ENCODE results near the gene SLC22A12.

The SLC22A12 gene

DNA sequence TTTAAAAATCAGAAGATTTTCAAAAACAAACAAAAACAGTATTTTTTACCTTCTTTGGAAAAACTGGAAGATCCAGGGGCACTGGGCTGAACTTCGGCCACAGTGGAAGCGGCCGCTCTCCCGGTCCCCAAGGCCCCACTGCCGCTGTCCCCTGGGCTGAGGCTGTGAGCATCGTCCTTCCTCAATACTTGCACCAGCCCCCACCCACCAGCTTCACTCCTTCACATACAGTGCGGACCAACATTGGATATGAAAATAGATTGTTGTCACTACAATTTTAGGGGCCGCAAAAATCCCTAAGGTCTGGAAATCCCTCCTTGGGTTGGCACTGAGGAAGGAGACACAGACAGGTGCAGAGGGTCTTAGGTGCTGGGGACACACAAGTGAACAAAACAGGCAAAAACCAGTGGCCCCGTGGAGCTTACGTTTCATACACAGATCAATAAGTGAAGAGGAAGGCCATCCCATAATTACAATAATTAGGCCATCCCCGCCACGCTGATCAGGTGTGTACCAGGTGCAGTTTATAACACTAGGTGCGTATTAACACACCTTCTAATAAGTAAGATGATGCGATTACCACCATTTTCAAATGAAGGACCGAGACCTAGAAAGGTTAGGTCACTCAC lies 28.2 kb upstream of the SLC22A12 start:
- Histone ChIP-seq H3K27me3 (ENCODE audit: insufficient read depth, poor library complexity, severe bottlenecking) (no peaks in the 10 kb centered on the region), H3K4me1 (ENCODE audit: insufficient read depth, poor library complexity, severe bottlenecking) (peaks cover 3% of the 10 kb centered on the region)

DNA sequence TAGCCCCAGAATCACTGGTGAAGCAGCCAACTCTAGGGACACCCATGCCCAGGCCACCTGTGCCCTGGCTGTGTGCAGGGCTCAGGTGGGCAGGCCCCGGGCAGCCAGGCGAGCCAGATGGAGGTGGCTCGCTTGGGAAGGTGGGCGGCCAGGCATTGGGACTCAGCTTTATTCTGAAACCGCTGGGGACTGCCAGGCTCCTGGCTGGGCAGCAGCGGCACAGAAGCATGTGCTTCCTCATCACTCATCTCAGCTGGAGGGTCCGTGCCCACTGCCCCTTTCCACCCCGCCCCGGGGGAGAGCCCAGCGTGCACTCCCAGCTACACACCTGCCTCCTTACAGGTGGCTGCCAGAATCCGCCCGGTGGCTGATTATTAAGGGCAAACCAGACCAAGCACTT lies 27.1 kb upstream of the SLC22A12 start:
- Histone ChIP-seq H3K27me3 (ENCODE audit: insufficient read depth, poor library complexity, severe bottlenecking) (no peaks in the 10 kb centered on the region), H3K27ac (ENCODE audit: poor library complexity, severe bottlenecking) (no peak overlapping the region), H3K9me3 (ENCODE audit: severe bottlenecking) (no peaks in the 10 kb centered on the region), H3K4me3 (ENCODE audit: severe bottlenecking) (no peak overlapping the region), H3K4me1 (ENCODE audit: insufficient read depth, poor library complexity, severe bottlenecking) (peaks cover 3% of the 10 kb centered on the region), H3K36me3 (ENCODE audit: low read depth) (no peaks in the 10 kb centered on the region)
- peak; percentile 40 for DNase-seq (ENCODE audit: low spot score)
- TF ChIP-seq, protein P1, sequence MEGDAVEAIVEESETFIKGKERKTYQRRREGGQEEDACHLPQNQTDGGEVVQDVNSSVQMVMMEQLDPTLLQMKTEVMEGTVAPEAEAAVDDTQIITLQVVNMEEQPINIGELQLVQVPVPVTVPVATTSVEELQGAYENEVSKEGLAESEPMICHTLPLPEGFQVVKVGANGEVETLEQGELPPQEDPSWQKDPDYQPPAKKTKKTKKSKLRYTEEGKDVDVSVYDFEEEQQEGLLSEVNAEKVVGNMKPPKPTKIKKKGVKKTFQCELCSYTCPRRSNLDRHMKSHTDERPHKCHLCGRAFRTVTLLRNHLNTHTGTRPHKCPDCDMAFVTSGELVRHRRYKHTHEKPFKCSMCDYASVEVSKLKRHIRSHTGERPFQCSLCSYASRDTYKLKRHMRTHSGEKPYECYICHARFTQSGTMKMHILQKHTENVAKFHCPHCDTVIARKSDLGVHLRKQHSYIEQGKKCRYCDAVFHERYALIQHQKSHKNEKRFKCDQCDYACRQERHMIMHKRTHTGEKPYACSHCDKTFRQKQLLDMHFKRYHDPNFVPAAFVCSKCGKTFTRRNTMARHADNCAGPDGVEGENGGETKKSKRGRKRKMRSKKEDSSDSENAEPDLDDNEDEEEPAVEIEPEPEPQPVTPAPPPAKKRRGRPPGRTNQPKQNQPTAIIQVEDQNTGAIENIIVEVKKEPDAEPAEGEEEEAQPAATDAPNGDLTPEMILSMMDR (IDR thresholded peaks at IDR 0.05; ENCODE audit: poor library complexity, severe bottlenecking) = no peak
- ATAC-seq (ENCODE audit: low read depth) = no peak

More for the DNA sequence above, 28.2 kb upstream of the SLC22A12 start:
- no peaks in the 10 kb centered on the region for H3K36me3 ChIP-seq (ENCODE audit: low read depth)
- H3K9me3 ChIP-seq (ENCODE audit: severe bottlenecking) = no peaks in the 10 kb centered on the region
- TF ChIP-seq, protein P1 (IDR thresholded peaks at IDR 0.05; ENCODE audit: poor library complexity, severe bottlenecking) = no peak
- ATAC-seq (ENCODE audit: low read depth) = no peak
- no peak overlapping the region for H3K4me3 ChIP-seq (ENCODE audit: severe bottlenecking)
- H3K27ac ChIP-seq (ENCODE audit: poor library complexity, severe bottlenecking) = no peak overlapping the region
- no peak for DNase-seq (ENCODE audit: low spot score)

DNA sequence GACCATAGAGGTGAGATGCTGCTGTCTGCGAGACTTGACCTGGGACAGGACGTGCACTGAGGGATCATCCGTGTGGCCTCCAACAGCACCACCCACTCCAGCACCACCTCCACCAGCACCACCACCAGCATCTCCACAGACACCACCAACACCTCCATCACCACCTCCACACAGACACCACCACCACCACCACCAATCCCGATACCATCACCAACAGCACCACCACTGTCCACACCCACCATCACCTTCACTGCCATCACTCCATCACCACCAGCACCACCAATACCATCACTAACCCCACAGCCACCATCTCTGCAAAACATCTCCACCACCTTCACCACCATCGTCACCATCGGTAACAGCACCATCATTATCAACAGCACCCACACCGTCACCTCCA lies 26.6 kb upstream of the SLC22A12 start:
- Histone ChIP-seq H3K27me3 (ENCODE audit: insufficient read depth, poor library complexity, severe bottlenecking) (no peaks in the 10 kb centered on the region), H3K4me1 (ENCODE audit: insufficient read depth, poor library complexity, severe bottlenecking) (peaks cover 3% of the 10 kb centered on the region), H3K9me3 (ENCODE audit: severe bottlenecking) (no peaks in the 10 kb centered on the region), H3K4me3 (ENCODE audit: severe bottlenecking) (no peak overlapping the region), H3K36me3 (ENCODE audit: low read depth) (no peaks in the 10 kb centered on the region), H3K27ac (ENCODE audit: poor library complexity, severe bottlenecking) (no peak overlapping the region)
- TF ChIP-seq, protein P1 (IDR thresholded peaks at IDR 0.05; ENCODE audit: poor library complexity, severe bottlenecking) = no peak
- ATAC-seq (ENCODE audit: low read depth) (no peak), DNase-seq (ENCODE audit: low spot score) (peak; percentile 20)

DNA sequence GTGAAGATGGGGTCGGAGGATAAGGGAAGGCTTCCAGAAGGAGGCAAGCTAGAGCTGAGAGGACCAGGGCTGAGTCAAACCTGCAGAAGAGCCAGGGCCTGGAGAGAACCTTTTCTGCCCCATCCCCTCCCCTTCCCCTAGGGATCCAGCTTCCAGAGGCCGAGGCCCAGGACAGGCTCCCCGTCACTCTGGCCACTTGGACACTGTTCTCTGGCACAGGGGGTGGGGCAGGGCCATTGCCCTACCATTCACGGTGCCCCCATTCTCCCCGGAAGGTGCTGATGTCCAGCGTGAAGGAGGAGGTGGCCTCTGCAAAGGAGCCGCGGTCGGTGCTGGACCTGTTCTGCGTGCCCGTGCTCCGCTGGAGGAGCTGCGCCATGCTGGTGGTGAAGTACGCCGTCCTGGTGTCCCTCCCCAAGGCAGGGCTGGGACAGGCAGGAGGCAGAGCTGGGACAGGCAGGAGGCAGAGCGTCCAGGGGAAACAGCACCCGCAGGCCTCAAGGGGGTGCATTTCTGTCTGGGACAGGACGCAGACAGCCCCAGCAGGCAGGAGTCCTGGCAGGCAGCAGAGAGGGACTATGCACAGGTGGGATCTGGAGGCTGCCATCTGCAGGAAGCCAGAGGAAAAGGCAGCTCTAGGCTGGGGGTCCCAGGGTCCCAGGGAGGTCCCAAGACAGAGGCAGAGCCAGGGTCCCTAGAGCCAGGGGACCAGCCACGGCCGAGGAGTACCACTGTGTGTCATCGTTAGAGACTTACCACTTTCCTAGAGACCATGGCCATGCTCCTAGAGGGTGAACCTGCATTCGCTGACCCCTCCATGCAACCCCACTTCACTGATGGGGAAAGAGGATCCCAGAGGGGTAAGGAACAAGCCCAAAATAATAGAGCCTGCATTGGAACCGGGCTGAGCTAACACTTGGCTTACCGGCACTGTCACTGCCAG lies 25.8 kb upstream of the SLC22A12 start:
- DNase-seq (ENCODE audit: low spot score) (peak; percentile 59), ATAC-seq (ENCODE audit: low read depth) (no peak)
- H3K9me3 ChIP-seq (ENCODE audit: severe bottlenecking) = no peaks in the 10 kb centered on the region
- TF ChIP-seq, protein P1 (IDR thresholded peaks at IDR 0.05; ENCODE audit: poor library complexity, severe bottlenecking) = no peak
- no peaks in the 10 kb centered on the region for H3K36me3 ChIP-seq (ENCODE audit: low read depth)
- no peak overlapping the region for H3K27ac ChIP-seq (ENCODE audit: poor library complexity, severe bottlenecking)
- H3K4me3 ChIP-seq (ENCODE audit: severe bottlenecking) = no peak overlapping the region
- no peaks in the 10 kb centered on the region for H3K27me3 ChIP-seq (ENCODE audit: insufficient read depth, poor library complexity, severe bottlenecking)
- H3K4me1 ChIP-seq (ENCODE audit: insufficient read depth, poor library complexity, severe bottlenecking) = peaks cover 3% of the 10 kb centered on the region
